ENCODE data around the gene MFN2.

GRCh38 chr1:11931845-11932244 lies 48.4 kb upstream of the MFN2 start:
- no peak for TF ChIP-seq CTCF (IDR thresholded peaks at IDR 0.05; ENCODE audit: borderline replicate concordance, extremely low read depth, low read length, poor library complexity, severe bottlenecking)
- TF ChIP-seq EZH2 (IDR thresholded peaks at IDR 0.05; ENCODE audit: borderline replicate concordance, low read depth, low read length, severe bottlenecking): no peak
